Measurements from ENCODE around the gene CTBP2. TPM values are rescaled to one million over a fixed set of nuclear protein-coding genes. Genes with fewer than 3 reads are reported as not detected.
"Not testable (repeated sequence)": the region's sequence is repeated elsewhere in the genome, so short reads cannot be mapped to it uniquely, and the experiment has no call there.

Gene CTBP2
- total RNA-seq, 1 donor from 2014 or later, result 94.5 TPM

GRCh38 chr10:125087191-125087896 lies 73.0 kb downstream of the CTBP2 start:
- DNase-seq (ENCODE audit: low spot score), result no peak

DNA sequence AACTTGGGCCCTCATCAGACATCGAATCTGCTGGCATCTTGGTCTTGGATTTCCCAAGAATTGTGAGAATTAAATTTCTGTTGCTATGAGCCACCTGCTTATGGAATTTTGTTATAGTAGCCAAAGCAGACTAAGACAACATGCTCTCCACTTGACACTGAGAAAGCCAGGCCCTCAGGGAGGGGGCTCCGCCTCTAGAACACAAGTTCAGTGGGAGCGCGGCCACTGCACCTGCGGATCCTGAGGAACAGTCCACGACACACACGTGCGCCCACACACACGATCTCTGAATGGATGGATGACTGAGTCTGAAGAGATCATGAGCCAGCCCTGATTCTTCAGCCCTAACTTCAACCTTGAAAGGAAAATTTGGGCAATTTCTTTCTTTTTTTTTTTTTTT lies 73.7 kb downstream of the CTBP2 start:
- DNase-seq (ENCODE audit: low spot score), result no peak

DNA sequence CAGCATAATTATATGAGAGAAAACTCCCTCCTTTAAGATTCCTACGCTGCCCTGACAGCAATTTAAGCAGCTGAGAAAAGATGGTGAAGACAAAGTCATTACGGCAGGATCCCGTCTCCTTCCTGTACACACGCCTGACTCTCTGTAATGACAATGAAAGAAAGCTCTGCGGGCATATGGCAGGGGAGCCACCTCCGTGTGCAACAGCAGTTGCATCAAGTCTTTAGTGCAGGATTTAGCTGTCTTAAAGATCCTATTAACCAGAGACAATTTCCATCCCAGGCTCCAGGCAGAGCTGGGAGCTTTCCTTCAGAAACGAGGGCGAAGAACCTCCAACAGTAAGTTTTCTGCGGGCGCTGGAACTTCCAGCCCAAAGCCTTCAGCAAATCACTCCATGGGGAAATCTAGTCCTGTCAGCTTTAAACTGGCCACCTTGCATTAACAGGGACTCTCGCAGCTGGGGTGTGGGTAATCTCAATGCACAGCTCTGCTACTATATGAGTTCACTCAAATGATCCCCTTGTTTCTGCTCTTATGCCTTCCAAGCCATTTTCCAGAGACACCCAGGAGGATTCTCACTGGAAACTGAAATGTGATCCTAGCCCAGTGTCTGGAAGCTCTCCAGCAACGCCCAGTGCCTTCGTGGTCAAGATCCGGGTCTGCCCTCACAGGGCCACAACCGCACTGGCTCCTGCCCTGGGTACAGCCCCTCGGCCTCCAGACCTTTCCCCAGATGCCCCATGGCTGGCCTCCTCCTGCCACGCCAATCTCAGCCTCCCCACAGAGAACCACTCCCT lies 74.9 kb downstream of the CTBP2 start:
- no peak for DNase-seq (ENCODE audit: low spot score)

GRCh38 chr10:125084614-125085257 lies 75.6 kb downstream of the CTBP2 start:
- no peak for DNase-seq (ENCODE audit: low spot score)

GRCh38 chr10:125084191-125084613 lies 76.2 kb downstream of the CTBP2 start:
- no peak for DNase-seq (ENCODE audit: low spot score)

DNA sequence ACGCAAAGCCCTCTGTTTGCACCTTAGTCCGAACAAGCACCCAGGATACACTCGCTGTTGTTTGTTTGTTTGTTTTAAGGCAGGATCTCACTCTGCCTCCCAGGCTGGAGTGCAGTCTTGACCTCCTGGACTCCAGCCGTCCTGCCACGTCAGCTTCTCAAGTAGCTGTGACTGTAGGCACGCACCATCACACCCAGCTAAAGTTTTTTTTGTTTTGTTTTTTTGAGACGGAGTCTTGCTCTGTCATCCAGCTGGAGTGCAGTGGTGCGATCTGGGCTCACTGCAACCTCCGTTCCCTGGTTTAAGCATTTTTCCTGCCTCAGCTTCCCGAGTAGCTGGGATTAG lies 76.8 kb downstream of the CTBP2 start:
- DNase-seq (ENCODE audit: low spot score), result no peak

DNA sequence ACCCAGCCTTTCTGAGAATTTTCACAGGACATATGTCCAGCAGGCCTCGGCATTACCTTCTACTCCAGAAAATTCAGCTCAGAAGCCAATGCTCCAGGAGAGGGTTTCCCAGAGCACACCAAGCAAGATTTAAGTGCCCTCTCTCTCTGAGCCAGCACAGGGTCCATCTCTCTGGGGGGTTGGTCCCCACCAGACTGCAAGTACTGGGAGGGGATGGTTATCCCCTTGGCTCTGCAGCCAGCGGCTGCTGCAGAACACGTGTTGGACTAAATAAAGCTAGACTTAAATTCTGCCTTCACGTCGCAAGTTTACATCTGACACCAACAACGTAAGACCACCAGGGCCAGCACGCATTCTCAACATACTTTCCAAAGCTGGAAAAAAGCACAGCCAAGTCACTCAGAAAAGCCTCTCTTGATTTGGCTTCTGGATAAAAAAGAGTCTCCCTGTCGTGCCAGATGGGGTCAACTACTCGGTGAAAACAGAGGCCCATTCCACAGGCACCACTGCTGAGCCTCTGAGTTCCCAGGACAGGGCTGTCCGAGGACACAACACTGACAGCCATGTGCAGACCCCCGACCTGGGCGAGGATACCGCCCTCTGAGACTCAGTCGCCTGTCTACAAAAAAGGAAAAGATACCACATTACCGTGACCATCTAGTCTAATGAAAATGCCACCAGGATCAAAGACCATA lies 77.3 kb downstream of the CTBP2 start:
- DNase-seq (ENCODE audit: low spot score), result no peak

GRCh38 chr10:125082471-125082870 lies 77.9 kb downstream of the CTBP2 start:
- not testable (repeated sequence) for DNase-seq (ENCODE audit: low spot score)

GRCh38 chr10:125081931-125082330 lies 78.4 kb downstream of the CTBP2 start:
- DNase-seq (ENCODE audit: low spot score), result no peak

- no peak for DNase-seq (ENCODE audit: low spot score)
These were observed 79.4 kb downstream of the CTBP2 start for GRCh38 chr10:125080984-125081383.

GRCh38 chr10:125080296-125080695 lies 80.1 kb downstream of the CTBP2 start:
- DNase-seq (ENCODE audit: low spot score), result no peak

DNA sequence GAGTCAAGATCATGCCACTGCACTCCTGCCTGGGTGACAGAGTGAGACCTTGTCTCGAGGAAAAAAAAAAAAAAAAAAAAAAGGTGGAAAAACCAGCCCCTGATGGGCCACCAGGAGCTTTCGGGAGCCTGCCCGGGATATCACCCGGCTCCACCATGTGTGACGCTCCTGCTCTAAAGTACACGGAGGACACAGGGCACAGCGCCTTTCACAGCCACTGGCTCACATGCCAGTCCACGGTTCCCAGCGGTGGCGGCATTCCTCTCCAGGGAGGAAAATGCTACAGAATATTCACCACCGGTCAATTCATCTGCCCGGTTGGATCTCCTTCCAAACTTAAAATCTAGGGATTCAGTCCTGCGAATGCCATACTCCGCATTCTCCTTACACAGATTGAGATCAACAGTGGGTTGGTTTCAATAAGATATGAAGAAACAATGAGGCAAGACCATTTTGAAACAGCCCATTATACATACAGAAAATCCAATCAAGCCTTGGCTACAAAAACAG lies 81.2 kb downstream of the CTBP2 start:
- DNase-seq (ENCODE audit: low spot score), result no peak

DNA sequence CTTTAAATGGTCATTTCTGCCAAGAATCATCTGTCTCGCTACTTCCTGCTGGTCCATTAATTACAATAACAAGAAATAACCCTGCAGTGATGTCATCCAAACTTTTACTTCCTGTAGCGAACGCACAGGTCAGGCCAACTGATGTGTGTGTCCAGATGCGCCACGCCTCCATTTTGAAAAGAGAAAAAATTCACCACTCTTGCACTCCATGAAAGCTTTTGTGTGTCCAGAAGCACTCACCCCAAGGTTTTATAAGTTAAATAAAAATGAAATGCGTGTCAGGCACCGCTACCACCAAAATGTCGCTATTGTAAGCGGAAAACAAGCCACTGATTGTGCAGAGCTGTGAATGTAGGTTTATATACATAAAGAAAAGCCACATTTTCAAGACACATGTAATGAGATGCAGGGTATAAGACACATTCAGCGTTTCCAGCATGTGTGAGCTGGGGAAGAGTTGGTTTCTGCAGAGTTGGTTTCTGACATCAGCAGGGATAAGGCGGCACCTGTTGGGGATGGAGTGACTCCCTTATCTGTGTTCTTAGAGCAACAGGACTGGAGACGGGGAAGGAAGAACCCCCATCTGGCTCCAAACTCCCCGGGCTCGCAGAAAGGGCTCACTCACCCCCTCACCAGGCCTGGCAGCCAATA lies 83.3 kb downstream of the CTBP2 start:
- DNase-seq (ENCODE audit: low spot score), result no peak

DNA sequence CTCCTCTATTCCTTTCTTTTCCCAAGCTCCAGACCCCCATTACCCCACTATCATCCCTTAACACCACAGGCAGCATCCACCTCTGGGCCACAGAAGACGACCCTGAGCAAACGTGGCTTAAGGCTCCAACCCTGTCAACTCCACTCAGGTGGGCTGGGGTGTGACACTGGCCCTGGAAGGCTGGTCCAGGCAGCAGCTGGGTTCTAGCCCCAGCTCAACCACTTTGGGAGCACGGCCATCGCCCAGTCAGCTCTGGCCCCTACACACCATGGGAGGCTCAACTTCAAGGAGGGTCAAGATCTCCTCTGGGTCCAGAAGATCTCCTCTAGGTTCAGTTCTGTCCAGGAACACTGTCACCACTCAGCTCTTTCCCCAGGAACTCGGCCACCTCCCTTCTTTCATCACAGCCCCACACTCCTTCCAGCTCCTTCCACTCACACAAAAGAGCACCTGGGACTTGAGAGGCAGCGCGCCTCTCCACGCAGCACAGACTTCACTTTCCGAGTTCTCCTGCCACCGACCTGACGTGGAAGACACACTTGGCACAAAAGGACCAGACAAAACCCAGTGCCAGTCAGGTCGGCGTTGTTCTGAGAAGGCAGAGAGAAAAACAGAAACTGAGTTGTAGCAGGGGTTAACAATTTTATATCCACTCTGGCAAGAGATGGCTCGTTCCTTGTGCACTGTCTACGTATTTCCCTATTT lies 84.1 kb downstream of the CTBP2 start:
- DNase-seq (ENCODE audit: low spot score), result no peak

- no peak for DNase-seq (ENCODE audit: low spot score)
These were observed 86.4 kb downstream of the CTBP2 start for GRCh38 chr10:125073996-125074395.

DNA sequence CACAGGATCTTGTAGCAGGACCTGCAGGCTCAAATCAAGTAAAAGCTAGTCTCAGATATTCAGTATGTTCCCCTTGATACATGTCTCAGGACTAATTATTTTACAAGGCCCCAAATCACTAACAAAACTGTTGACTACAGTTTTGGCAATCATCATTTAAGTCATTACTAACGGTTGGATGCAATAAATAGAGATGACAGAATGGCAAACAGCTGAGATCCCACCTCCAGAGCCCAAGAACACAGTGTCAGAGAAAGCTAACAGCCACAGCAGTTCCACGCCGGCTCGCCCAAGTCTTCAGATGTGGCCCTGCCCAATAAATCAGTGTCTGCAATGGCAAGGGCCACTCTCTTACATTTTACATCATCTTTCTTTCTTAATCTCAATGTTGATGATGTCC lies 87.6 kb downstream of the CTBP2 start:
- no peak for DNase-seq (ENCODE audit: low spot score)

- DNase-seq (ENCODE audit: low spot score), result no peak
These were observed 89.4 kb downstream of the CTBP2 start for GRCh38 chr10:125071008-125071407.

DNA sequence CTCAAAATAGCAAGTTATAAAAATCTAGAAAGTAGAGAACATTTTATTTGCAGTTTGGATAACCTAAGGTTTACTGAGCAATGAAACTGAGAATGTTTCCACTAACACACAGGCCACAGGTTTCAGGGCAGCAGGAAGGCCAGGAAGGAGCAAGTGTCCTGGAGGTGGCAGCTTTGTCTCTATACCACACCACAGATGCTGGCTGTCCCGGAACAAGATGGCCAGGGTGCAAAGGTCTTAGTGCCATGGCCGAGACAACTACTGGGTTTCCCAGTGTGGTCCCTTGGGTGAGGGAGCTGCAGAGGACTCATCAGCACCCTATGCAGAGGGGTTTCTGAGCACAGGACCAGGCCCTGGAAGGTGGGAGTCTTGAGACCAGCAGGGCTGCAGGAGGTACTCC lies 92.0 kb downstream of the CTBP2 start:
- no peak for DNase-seq (ENCODE audit: low spot score)

GRCh38 chr10:125067764-125068163 lies 92.6 kb downstream of the CTBP2 start:
- no peak for DNase-seq (ENCODE audit: low spot score)

- no peak for DNase-seq (ENCODE audit: low spot score)
These were observed 93.5 kb downstream of the CTBP2 start for GRCh38 chr10:125066764-125067450.
